Hepatic stellate cell (primary cell): ENCODE results near the gene P4HA3.

Experiments
- DNase-seq: peaks from one replicate; pipeline ENCODE4 v3.0.0; 2011; ENCODE audit warnings: low spot score

The P4HA3 gene

DNA sequence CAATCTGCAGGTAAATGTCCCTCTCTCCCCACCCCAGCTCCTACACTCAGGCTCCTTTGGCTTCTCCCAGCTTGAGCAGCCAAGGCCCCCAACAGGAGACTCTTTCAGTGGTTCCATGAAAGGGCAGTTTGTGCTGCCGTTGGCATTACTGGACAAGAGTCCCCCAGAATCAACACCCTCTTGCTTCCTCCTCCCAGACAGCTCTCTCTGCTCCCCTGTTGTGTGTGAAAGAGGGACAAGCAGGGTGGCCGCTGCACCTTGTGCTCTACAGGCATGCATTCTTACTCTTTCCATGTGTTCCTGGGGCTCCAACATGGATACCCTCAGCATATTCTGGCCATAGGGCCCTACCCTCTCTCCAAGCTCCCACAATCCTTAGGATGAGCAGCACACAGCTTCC lies 48.7 kb downstream of the P4HA3 start:
- no peak for DNase-seq

DNA sequence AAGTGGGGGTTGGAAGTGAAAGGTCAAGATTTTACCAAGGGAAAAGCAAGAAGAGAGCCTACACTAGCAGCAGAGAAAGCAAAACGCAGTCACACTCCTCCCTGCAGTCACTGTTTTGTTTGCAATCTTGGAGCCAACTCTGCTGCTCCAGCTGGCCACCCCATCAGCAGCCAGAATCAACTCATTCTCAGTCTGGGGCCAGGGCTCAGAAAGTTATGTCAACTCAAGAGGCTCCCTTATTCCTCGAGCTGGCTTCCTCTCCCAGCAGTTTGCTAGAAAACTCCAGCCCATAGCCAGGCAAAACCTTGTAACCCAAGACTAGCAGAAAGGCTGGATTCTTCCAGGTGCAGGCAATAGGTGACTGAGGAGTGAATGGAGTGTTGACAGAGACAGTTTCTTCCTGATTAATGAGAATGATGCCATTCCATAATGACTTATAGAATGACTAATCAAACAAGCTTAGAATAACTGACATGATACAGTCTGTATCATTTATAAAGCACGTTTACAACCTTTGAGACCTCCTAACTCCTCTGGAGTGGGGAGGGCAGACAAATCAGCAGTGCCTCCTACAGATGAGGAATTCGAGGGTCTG lies 53.4 kb downstream of the P4HA3 start:
- peak; percentile 52 for DNase-seq

DNA sequence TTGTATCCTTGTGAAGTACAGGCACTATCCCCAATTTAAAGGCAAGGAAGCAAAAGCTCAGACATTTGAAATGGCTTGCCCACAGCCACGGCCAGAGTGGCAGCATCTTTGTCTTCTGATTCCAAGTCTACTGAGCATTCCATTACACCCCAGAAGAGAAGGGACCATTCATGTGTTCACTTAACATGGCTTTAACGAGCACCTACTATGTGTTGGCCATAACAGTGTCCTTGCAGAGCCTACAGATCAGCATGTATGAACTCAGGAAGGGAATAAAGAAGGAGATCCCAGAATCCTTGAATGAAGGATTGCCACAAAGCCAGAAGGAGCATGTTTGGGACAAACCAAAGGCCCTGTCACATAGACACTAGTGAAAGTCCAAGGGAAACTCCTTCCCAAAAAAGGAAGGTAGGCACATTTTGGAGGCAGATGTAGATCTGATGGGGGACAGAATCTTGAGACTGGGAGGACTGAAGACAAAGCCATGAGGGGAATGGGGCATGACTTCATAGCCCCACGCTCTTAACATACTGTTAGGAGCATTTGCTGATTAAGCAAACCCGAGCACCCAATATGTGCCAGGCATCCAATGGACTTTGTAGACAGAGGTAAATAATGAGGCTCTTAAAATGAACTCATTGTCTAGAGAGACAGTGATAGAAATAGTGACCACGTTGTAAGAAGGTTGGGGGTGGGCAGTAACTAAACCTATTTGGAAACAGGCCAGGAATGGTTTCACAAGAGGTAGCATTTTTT lies 54.9 kb downstream of the P4HA3 start:
- no peak for DNase-seq

DNA sequence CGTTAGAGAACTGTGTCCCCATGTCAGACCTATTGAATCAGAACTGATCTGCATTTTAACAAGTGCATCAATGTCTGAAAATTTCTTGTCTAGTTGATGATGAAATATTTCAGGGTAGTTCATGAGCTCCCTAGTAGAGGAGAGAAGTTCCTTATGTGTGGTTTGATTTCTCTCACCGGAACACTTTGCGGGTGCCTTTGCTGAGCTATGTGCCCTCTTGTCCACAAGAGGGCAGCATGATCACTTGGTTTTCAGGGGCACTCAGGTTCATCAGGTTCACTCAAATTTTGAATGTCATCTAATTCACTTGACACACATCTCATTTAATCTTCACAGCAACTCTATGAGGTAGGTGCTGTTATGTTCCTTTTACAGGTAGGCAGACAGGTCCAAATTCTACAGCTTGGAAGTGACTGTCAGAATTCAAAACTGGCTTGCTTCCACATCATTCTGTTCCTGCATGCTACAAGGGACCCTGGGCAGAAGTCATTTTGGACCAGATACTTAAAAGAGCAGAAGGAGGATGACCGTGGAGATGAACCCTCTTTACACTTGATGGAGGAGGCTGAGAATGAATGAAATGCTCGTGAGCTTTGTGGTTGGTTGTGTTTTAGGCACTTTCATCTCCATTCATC lies 55.6 kb downstream of the P4HA3 start:
- DNase-seq = peak; percentile 64

DNA sequence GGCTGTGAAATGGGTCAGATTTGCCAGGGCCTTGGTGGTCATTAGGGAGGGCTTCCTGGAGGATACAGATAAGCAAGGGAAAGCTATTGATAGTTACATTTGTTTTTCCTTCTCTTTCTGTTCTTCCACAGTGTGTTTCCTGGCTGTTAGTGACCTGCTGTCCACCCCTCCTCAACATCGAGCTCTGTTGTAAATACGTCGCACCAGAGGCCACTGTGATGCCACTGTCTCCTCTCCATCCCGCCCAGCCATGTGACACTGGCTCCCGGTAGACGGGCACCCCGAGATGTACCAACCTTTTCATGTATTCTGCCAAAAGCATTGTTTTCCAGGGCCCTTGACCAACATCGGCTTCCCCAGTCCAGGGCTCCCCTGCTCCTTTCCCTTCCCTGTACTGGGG lies 58.1 kb downstream of the P4HA3 start:
- no peak for DNase-seq

DNA sequence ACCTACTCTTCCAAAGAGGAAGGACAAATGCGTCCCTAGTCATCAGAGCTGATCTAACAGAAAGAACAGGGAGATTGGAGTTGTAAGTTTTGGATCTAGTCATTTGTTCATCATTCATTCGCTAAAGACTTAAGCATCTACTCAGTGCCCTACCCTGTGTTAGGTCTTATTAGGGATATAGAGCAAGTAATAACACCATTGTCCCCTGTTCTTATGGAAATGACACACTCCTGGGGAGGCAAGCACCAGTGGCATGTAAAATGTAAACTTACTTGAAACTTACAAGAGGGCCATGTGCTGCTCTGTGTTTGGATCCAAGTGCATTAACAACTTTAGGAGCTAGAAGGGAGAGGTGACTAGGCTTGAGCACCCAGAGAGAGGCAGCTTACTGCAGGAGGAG lies 61.9 kb downstream of the P4HA3 start:
- DNase-seq = no peak

DNA sequence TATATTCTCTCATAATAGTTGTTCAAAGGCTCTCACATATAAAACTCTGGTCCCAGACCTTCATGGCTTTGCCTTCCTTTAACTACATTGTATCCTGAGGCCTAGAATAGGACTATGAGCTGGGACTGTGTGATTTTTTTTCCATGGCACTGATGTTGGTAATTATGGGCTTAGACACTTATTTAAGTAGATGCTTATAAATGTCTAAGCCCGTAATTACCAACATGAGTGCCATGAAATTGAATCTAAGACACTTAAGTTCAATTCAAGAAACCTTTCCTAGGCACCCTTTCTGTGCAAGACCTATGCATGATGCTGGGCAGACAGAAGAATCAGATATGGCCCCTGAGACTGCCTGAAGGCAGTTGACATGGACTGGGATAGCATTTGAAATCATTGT lies 63.0 kb downstream of the P4HA3 start:
- DNase-seq = no peak

DNA sequence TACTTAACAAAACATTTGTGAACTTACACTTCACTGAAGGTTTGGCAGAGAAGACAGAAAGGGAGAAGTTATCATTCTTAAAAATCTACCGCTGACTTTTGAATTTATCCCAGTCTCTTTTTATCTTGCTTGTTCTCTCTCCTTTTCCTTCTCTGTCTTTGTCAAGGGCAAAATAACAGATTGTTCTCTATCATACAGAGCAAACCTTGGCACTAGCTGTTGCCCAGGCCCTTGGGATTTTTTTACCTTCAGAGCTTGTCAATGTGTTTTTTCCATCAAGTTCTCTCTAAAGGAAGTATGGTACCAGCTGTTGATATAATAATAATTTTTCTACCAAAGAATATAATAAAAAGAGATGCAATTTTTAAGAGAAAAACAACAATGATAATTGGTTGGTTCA lies 73.2 kb downstream of the P4HA3 start:
- no peak for DNase-seq

DNA sequence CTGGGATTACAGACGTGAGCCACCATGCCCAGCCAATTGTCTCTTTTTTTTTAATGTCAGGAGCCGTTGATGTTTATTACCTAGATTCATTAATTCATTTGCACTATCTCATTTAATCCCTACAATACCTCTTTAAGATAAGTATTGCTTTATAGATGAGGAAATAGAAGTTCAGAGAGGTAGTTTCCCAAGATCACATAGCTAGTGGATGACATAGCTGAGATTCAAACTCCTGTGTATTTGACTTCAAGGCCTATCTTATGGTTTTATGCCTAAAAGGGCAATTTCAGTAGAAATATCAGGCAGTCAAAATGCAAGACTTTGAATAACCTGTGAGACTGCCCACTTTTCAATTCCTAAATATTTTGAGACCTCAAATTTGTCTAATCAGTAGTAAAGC lies 73.9 kb downstream of the P4HA3 start:
- no peak for DNase-seq

DNA sequence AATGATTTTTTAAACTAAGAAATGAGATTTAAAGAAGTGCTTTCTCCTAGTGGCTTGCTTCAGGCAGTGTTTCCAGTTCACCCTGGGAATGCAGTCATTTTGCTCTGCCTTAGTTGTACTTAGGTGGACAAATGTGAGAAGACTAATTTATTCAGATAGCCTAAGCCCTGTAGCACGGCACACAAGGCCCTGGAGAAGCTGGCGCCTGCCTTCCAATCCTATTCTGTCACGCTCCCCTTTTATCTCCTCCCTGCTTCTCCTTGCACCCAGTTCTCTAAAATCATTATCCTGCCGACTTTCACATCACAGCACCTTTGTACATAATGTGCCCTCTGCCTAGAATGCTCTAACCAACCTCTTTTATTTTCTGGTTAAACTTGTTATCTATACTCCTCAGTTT lies 76.3 kb downstream of the P4HA3 start:
- no peak for DNase-seq

DNA sequence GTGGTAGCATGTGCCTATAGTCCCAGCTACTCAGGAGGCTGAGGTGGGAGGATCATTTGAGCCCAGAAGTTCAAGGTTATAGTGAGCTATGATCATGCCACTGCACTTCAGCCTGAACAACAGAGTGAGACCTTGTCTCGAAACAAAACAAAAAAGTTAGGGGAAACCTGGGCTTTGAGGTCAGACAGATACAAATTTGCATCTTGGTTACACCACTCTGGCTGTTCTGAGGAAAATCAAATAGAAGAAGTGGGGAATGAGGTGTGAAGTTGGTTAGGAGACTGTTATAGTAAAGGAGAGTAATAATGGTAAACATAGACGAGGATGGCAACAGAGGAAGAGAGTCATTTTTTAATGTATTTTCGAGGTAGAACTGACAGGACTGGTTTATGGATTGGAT lies 77.8 kb downstream of the P4HA3 start:
- no peak for DNase-seq

DNA sequence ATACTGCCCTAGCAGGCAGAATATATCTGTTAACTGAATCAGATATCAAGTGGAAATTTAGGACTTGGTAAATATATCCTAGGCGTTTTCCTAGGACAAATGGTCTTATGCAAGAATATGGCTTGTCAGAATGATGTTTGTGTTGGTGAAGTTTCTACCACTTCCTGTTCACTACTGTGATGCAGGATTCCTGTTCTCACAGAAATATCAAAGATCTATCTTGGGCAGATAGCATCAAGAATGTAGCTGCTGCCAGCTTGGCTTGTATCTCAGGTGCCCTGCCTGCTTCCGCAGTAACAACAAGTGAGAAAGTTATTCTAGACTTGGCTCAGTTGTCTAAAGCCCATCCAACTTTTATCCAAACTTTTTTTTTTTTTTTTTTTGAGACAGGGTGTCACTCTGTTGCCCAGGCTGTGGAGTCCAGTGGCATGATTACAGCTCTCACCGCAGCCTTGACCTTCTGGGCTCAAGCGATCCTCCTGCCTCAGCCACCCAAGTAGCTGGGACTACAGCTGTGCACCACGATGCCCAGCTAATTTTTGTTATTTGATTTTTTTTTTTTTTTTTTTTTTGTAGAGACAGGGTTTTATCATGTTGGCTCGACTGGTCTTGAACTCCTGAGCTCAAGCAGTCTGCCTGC lies 79.0 kb downstream of the P4HA3 start:
- no peak for DNase-seq

DNA sequence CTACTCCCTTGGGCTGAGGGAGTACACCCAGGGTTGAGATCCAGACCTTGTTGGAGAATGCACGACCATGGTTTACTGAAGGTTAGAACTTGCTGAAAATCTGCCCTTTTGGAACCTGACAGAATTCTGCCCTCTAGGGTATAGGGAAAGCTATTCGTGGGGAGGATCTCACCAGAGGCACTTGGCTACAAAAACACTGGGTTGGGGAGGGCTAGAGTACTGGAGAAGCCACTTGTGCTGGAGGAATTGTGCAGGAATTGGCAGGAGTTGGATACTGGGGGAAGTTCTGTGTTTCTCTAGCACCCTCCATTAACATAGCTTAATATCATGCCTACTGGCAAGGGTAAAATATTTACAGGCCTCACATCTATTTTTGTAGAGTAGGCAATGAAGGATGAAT lies 84.5 kb downstream of the P4HA3 start:
- DNase-seq = no peak

DNA sequence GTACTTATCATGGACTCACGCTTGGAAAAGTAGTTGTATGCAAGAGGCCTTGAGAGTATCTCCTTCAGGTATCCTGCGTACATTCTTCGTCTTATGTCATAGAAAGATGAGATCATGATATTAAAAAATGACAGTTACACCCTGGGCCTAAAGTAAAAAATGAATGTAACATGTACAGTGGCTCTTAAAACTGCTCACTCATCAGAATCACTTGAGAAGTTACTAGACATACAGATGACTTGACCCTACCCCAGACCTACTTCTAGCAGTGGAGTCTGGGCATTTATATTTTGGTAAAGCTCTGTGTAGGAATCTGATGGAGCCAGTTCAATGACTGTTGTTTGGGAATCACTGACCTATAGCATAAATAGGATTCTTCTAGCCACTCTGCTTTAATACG lies 85.9 kb downstream of the P4HA3 start:
- DNase-seq = no peak

DNA sequence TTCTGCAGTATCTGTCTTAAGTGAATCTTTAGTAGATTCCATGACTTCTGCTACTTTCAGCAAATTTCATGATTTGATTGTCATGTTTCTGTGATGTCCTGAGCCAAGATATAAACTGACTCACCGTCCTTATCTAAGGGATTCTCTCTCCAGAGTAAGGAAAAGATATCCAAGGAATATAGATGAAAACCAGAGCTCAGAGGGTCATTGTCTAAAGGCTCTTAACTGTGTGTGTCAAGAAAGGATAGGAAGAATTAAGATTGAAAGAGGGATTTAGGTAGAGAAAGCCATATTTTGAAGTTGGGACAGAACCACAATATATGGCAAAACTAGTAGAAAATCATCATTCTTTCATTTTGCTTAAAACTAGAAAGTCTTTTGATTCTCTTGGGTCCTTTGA lies 89.6 kb downstream of the P4HA3 start:
- no peak for DNase-seq

DNA sequence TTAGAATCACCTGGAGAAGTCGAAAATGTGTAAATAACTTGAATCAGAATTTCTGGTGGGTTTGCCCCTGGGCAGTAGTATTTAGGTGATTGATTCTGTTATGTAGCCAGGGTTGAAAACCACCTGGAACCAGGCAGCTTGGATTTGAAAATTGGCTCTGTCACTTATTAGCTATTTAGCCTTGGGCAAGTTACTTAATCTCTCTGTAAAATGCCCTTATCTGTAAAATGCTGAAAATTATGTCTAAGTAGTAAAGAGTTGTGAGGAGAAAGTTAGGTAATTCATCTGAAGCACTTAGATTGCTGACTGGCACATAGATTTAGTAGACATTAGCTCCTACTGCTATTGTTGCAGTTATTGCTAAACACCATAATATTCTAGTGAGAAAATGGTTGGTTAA lies 91.1 kb downstream of the P4HA3 start:
- no peak for DNase-seq
